Mucosa of descending colon (tissue), 3 donors: ENCODE measurements around the gene LSS. TPM values are rescaled to one million over a fixed set of nuclear protein-coding genes. Genes with fewer than 3 reads are reported as not detected.

Experiments
- ATAC-seq: fragments of 200-7000 bp; cut with Tn5 transposase; one replicate; pipeline ENCODE4 v1.9.1; 2020; ENCODE audit warnings: mild to moderate bottlenecking, moderate library complexity
- DNase-seq, 3 donors: peaks; one replicate each; pipeline ENCODE4 v3.0.0-alpha.2; 2020
- H3K36me3 ChIP-seq: fragments of 200-600 bp; one replicate; pipeline ENCODE4 v1.8.0; 2021; ENCODE audit warnings: low read depth, mild to moderate bottlenecking
- H3K4me1 ChIP-seq: fragments of 200-600 bp; one replicate; pipeline ENCODE4 v1.8.0; 2021; ENCODE audit warnings: low read depth, mild to moderate bottlenecking
- H3K4me3 ChIP-seq: fragments of 200-600 bp; one replicate; pipeline ENCODE4 v1.8.0; 2021; ENCODE audit warnings: mild to moderate bottlenecking
- H3K9me3 ChIP-seq: fragments of 200-600 bp; one replicate; pipeline ENCODE4 v1.8.0; 2021; ENCODE audit warnings: mild to moderate bottlenecking
- CTCF ChIP-seq: fragments of 200-600 bp; IDR thresholded peaks from one replicate; pipeline ENCODE4 v1.8.0; 2022; ENCODE audit warnings: antibody characterized with exemption, mild to moderate bottlenecking
- intact Hi-C, 2 donors: fragments of 100-400 bp; cut with DNase I in 1 of 2; cut with micrococcal nuclease in 1 of 2; formaldehyde crosslinking; loops; one replicate each; pipeline versions ENCODE4 v1.11.0 to v1.11.1; 2022; cut with DNase I, micrococcal nuclease
- total RNA-seq, 3 donors: library from RNA; stranded (reverse); fragmentation: NEBNext Ultra II Directional in 2 of 3; extraction: Animal tissue kit (Norgen Biotek cat#: 25700) in 2 of 3; gene quantifications; one replicate each; pipeline versions ENCODE4 v1.2.1 to v1.2.4, GENCODE V29; 2021 to 2023
- donor health status: DM: no; HTN: no; CAD: no; lungs with moderate emphysema.
- donor health status: DM: no; HTN: no; CAD: no.
- donor health status: DM: no; HTN: yes; CAD: no.

LSS gene
- total RNA-seq, 3 donors from 2014 or later: 72.6 to 84.8 (median 81.1) TPM

DNA sequence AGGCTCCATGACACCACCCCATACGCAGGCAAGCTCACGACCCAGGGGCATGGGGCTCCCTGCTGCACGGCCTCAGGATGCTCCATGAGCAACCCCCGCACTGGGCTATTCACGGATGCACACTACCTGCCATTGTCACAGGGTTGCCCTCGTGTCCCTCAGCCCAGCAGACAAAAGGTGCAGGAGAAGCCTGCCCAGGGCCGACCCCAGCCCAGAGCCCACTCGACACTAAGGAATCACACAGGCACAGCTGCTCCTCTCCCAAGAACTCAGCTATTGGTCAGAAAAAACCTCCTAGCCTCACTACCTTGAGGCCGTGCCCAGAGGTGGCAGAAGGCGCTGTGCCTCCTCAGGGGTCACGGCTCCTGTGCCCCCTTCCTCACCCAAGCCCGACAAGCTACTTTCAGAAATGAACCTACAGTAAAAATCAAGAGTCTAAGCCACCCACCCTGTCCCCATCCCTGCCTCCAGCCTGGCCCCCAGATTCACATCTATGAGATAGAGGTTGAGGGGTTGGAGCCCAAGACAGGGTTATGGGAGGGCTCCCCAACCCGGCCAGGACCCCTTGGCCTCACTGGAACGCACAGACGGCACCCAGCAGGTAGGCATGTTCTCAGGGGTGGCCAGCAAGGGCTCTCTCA is 38.0 kb downstream of the LSS start:
- H3K4me1 ChIP-seq: no peaks in the 10 kb centered on the region
- intact Hi-C loops: no loop called here
- DNase-seq (peak in 1 of 3 donors; percentile 14), ATAC-seq (no peak)
- no peak for TF ChIP-seq CTCF
- H3K36me3 ChIP-seq: no peaks in the 10 kb centered on the region
- no peaks in the 10 kb centered on the region for H3K9me3 ChIP-seq
- no peak overlapping the region for H3K4me3 ChIP-seq

DNA sequence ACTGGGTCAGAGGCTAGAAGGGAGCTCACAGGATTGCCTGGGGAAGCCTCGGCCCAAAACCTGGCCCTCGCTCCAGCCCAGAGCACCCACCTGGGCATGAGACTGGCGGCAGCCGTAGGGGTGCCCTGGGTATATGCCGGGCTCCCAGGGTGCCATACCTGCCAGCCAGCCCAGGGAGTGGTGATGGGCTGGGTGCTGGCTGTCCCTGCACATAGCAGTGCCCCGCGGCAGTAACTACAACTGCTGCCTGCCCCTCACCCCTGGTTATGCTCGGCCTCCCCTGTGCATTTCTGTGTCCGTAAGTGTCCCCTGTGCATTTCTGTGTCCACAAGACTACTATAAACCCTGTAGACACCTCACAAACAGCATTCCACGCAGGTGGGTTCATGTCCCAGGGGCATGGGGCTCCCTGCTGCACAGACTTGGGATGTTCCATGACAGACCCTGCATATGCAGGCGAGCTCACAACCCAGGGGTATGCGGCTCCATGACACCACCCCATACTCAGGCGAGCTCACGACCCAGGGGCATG is 38.5 kb downstream of the LSS start:
- Histone ChIP-seq H3K4me1 (peaks cover 2% of the 10 kb centered on the region), H3K9me3 (no peaks in the 10 kb centered on the region), H3K4me3 (no peak overlapping the region), H3K36me3 (no peaks in the 10 kb centered on the region)
- TF ChIP-seq CTCF: no peak
- DNase-seq (peak in 1 of 3 donors; percentile 15), ATAC-seq (peak; percentile 2)
- intact Hi-C loops: no loop called here

DNA sequence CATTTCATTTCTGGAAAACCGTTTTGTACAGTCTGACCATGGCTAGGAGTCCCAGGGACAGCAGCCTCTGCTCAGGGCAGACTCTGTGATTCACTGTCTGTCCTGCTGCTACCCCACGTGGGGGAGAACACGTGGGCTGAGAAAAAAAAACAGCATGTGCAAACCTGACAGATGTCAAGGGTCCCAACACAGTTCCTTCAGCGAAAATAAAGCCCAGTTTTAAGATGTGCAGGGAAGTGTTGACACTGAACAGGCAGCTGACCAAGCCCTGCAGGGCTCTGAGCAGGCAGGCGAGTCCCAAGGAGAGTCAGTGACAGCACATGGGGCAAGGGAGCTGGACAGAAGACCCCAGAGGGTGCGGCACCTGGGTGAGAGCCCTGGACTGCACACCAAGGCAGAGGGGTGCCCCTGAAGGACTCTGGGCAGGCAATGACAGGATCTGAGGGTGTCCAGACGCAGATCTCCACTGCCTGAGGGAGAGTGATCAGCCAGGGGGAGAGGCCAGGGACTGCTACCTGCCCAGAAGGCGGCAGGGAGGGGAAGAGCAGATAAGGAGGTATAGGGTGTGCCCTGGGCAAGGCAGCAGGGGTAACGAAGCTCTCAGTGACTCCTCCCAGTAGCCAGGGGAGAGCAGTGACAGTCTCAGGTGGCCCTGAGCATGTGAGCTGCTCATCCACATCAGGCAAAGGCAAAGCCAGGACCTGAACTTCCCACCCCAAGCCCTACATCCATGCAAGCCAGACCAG is 39.2 kb downstream of the LSS start:
- intact Hi-C loops: no loop called here
- Histone ChIP-seq H3K4me3 (no peak overlapping the region), H3K4me1 (peaks cover 4% of the 10 kb centered on the region), H3K9me3 (no peaks in the 10 kb centered on the region), H3K36me3 (no peaks in the 10 kb centered on the region)
- DNase-seq (no peak), ATAC-seq (peak; percentile 55)
- TF ChIP-seq CTCF: no peak

- intact Hi-C loops: no loop called here
- no peaks in the 10 kb centered on the region for H3K36me3 ChIP-seq
- DNase-seq: peak in 1 of 3 donors; percentile 13
- H3K4me3 ChIP-seq: no peak overlapping the region
- H3K9me3 ChIP-seq: no peaks in the 10 kb centered on the region
- TF ChIP-seq CTCF: no peak
- ATAC-seq: peak; percentile 58
- H3K4me1 ChIP-seq: peaks cover 4% of the 10 kb centered on the region
Observed at GRCh38 chr21:46188226-46189212, 40.1 kb downstream of the LSS start.

- intact Hi-C loops: no loop called here
- H3K4me1 ChIP-seq: peaks cover 4% of the 10 kb centered on the region
- H3K9me3 ChIP-seq: no peaks in the 10 kb centered on the region
- H3K36me3 ChIP-seq: no peaks in the 10 kb centered on the region
- H3K4me3 ChIP-seq: no peak overlapping the region
- DNase-seq (no peak), ATAC-seq (no peak)
- TF ChIP-seq CTCF: no peak
Observed at GRCh38 chr21:46187814-46188213, 40.8 kb downstream of the LSS start.
